ENCODE results near the gene SS18L1.
A peak's percentile ranks its signal among the peaks of the same experiment; 100 is the strongest.

Gene SS18L1

GRCh38 chr20:62174870-62175624 lies 31.5 kb downstream of the SS18L1 start:
- DNase-seq = no peak

GRCh38 chr20:62175711-62176110 lies 32.1 kb downstream of the SS18L1 start:
- DNase-seq = no peak

GRCh38 chr20:62176866-62177265 lies 33.3 kb downstream of the SS18L1 start:
- no peak for DNase-seq

- no peak for DNase-seq
Observed at GRCh38 chr20:62177307-62177706, 33.7 kb downstream of the SS18L1 start.

GRCh38 chr20:62178316-62179161 lies 35.0 kb downstream of the SS18L1 start:
- DNase-seq = no peak

GRCh38 chr20:62179162-62179504 lies 35.6 kb downstream of the SS18L1 start:
- no peak for DNase-seq

- DNase-seq = no peak
Observed at GRCh38 chr20:62181808-62182207, 38.2 kb downstream of the SS18L1 start.

GRCh38 chr20:62182469-62183425 lies 39.2 kb downstream of the SS18L1 start, which contains the start of gene MTG2:
MTG2 (plus strand) TSS chr20:62183028; CDS start chr20:62193421, 10,393 bp downstream.
- DNase-seq = peak; percentile 91 to 94

GRCh38 chr20:62183426-62184142 lies 40.0 kb downstream of the SS18L1 start:
- DNase-seq = no peak

- DNase-seq = no peak
Observed at GRCh38 chr20:62186096-62186426, 42.5 kb downstream of the SS18L1 start.

- DNase-seq = no peak
Observed at GRCh38 chr20:62186887-62187866, 43.6 kb downstream of the SS18L1 start.

- no peak for DNase-seq
Observed at GRCh38 chr20:62190639-62191411, 47.3 kb downstream of the SS18L1 start.

- no peak for DNase-seq
Observed at GRCh38 chr20:62191781-62192559, 48.4 kb downstream of the SS18L1 start.

GRCh38 chr20:62192635-62193034 lies 49.1 kb downstream of the SS18L1 start:
- no peak for DNase-seq

GRCh38 chr20:62193079-62194025 lies 49.8 kb downstream of the SS18L1 start:
- no peak for DNase-seq

GRCh38 chr20:62195075-62195405 lies 51.5 kb downstream of the SS18L1 start:
- no peak for DNase-seq

GRCh38 chr20:62195736-62196135 lies 52.2 kb downstream of the SS18L1 start:
- DNase-seq = no peak

- DNase-seq = no peak
Observed at GRCh38 chr20:62196286-62196685, 52.7 kb downstream of the SS18L1 start.

All from hippocampal formation (tissue), 2 donors.